HUES6 (cell line): Measurements from ENCODE around the gene PLA2G4D.

Experiments
- H3K27ac ChIP-seq: 2 replicates; pipeline ENCODE4 v1.7.0; 2013; ENCODE audit warnings: low read depth, mild to moderate bottlenecking, low read length, inconsistent platforms
- H3K27me3 ChIP-seq: 2 replicates; pipeline ENCODE4 v1.6.1; 2013; ENCODE audit warnings: low read length; ENCODE audit not compliant: control insufficient read depth, insufficient read depth
- H3K36me3 ChIP-seq: 2 replicates; pipeline ENCODE4 v1.6.1; 2013; ENCODE audit warnings: low read length; ENCODE audit not compliant: control insufficient read depth, insufficient read depth
- H3K4me1 ChIP-seq: 2 replicates; pipeline ENCODE4 v1.6.1; 2013; ENCODE audit warnings: low read length; ENCODE audit not compliant: control insufficient read depth, insufficient read depth
- H3K4me3 ChIP-seq: 2 replicates; pipeline ENCODE4 v1.5.1; 2013; ENCODE audit warnings: low read depth, low read length
- H3K9ac ChIP-seq: one replicate; pipeline ENCODE4 v1.6.1; 2013; ENCODE audit warnings: mild to moderate bottlenecking, low read length
- H3K9me3 ChIP-seq: 2 replicates; pipeline ENCODE4 v1.6.1; 2013; ENCODE audit warnings: low read depth, low read length; ENCODE audit not compliant: control insufficient read depth, insufficient read depth

Gene PLA2G4D

GRCh38 chr15:42082823-42083604 lies 11.3 kb downstream of the PLA2G4D start:
- H3K4me3 ChIP-seq, result no peak overlapping the region
- no peak overlapping the region for H3K27ac ChIP-seq
- H3K36me3 ChIP-seq, result no peaks in the 10 kb centered on the region
- H3K9me3 ChIP-seq, result no peaks in the 10 kb centered on the region
- H3K9ac ChIP-seq, result no peak overlapping the region
- H3K4me1 ChIP-seq, result peaks cover 32% of the 10 kb centered on the region
- no peaks in the 10 kb centered on the region for H3K27me3 ChIP-seq

- no peaks in the 10 kb centered on the region for H3K27me3 ChIP-seq
- no peaks in the 10 kb centered on the region for H3K9me3 ChIP-seq
- no peak overlapping the region for H3K27ac ChIP-seq
- H3K4me3 ChIP-seq, result no peak overlapping the region
- no peaks in the 10 kb centered on the region for H3K36me3 ChIP-seq
- H3K4me1 ChIP-seq, result peaks cover 35% of the 10 kb centered on the region
- H3K9ac ChIP-seq, result no peak overlapping the region
Observed at GRCh38 chr15:42082141-42082540, 12.2 kb downstream of the PLA2G4D start.

- Histone ChIP-seq H3K27me3 (no peaks in the 10 kb centered on the region), H3K9ac (no peak overlapping the region), H3K4me3 (no peak overlapping the region), H3K4me1 (peaks cover 35% of the 10 kb centered on the region), H3K27ac (no peak overlapping the region), H3K9me3 (no peaks in the 10 kb centered on the region), H3K36me3 (no peaks in the 10 kb centered on the region)
Observed at GRCh38 chr15:42080919-42081830, 13.2 kb downstream of the PLA2G4D start.

- Histone ChIP-seq H3K27me3 (no peaks in the 10 kb centered on the region), H3K9ac (no peak overlapping the region), H3K9me3 (no peaks in the 10 kb centered on the region), H3K27ac (no peak overlapping the region), H3K36me3 (no peaks in the 10 kb centered on the region), H3K4me3 (0 out of 2 replicates have a peak overlapping the region, but pooled peaks have one; percentile 1), H3K4me1 (peaks cover 33% of the 10 kb centered on the region)
Observed at GRCh38 chr15:42080186-42080918, 14.0 kb downstream of the PLA2G4D start.

- H3K4me1 ChIP-seq, result peaks cover 24% of the 10 kb centered on the region
- H3K36me3 ChIP-seq, result no peaks in the 10 kb centered on the region
- no peaks in the 10 kb centered on the region for H3K27me3 ChIP-seq
- H3K9ac ChIP-seq, result no peak overlapping the region
- no peaks in the 10 kb centered on the region for H3K9me3 ChIP-seq
- H3K27ac ChIP-seq, result no peak overlapping the region
- H3K4me3 ChIP-seq, result no peak overlapping the region
Observed at GRCh38 chr15:42079401-42079908, 14.9 kb downstream of the PLA2G4D start.

- Histone ChIP-seq H3K36me3 (no peaks in the 10 kb centered on the region), H3K9ac (no peak overlapping the region), H3K27ac (no peak overlapping the region), H3K9me3 (no peaks in the 10 kb centered on the region), H3K4me1 (peaks cover 24% of the 10 kb centered on the region), H3K4me3 (no peak overlapping the region), H3K27me3 (no peaks in the 10 kb centered on the region)
Observed at GRCh38 chr15:42078903-42079302, 15.5 kb downstream of the PLA2G4D start.

- Histone ChIP-seq H3K9me3 (no peaks in the 10 kb centered on the region), H3K4me3 (no peak overlapping the region), H3K27ac (no peak overlapping the region), H3K9ac (no peak overlapping the region), H3K27me3 (no peaks in the 10 kb centered on the region), H3K36me3 (no peaks in the 10 kb centered on the region), H3K4me1 (peaks cover 24% of the 10 kb centered on the region)
Observed at GRCh38 chr15:42077689-42078088, 16.7 kb downstream of the PLA2G4D start.

- H3K4me3 ChIP-seq, result no peak overlapping the region
- H3K9ac ChIP-seq, result no peak overlapping the region
- no peaks in the 10 kb centered on the region for H3K36me3 ChIP-seq
- H3K4me1 ChIP-seq, result 0 out of 2 replicates have a peak, but pooled peaks cover 4% of the 10 kb centered on the region
- H3K9me3 ChIP-seq, result no peaks in the 10 kb centered on the region
- H3K27ac ChIP-seq, result no peak overlapping the region
- no peaks in the 10 kb centered on the region for H3K27me3 ChIP-seq
Observed at GRCh38 chr15:42073418-42073817, 20.9 kb downstream of the PLA2G4D start.

- H3K27me3 ChIP-seq, result no peaks in the 10 kb centered on the region
- H3K4me3 ChIP-seq, result no peak overlapping the region
- no peaks in the 10 kb centered on the region for H3K9me3 ChIP-seq
Observed at GRCh38 chr15:42072141-42072685, 22.1 kb downstream of the PLA2G4D start.

GRCh38 chr15:42071717-42072116 lies 22.6 kb downstream of the PLA2G4D start:
- H3K9ac ChIP-seq, result no peak overlapping the region

More at GRCh38 chr15:42072141-42072685, 22.1 kb downstream of the PLA2G4D start:
- Histone ChIP-seq H3K9ac (no peak overlapping the region), H3K27ac (no peak overlapping the region), H3K36me3 (no peaks in the 10 kb centered on the region), H3K4me1 (no peaks in the 10 kb centered on the region)

More at GRCh38 chr15:42071717-42072116, 22.6 kb downstream of the PLA2G4D start:
- Histone ChIP-seq H3K4me1 (no peaks in the 10 kb centered on the region), H3K9me3 (no peaks in the 10 kb centered on the region), H3K36me3 (no peaks in the 10 kb centered on the region), H3K27ac (no peak overlapping the region), H3K4me3 (no peak overlapping the region), H3K27me3 (no peaks in the 10 kb centered on the region)
